ENCODE data around the gene AAGAB.

GRCh38 chr15:67168694-67169093 lies 85.8 kb downstream of the AAGAB start:
- TF ChIP-seq CTCF (IDR thresholded peaks at IDR 0.05): no peak
- no peak for TF ChIP-seq POLR2AphosphoS5 (IDR thresholded peaks at IDR 0.05)

All from gastroesophageal sphincter (tissue), 3 donors.